Measurements from ENCODE around the gene LCP1. TPM values are rescaled to one million over a fixed set of nuclear protein-coding genes. Genes with fewer than 3 reads are reported as not detected.

The LCP1 gene
- total and polyA plus RNA-seq, 9 of the 15 experiments (the other 6 are each of a cell fraction or from before 2014, with no cell fraction given): 83.0 to 255 (median 163) TPM

GRCh38 chr13:46154136-46154801 is 27.7 kb downstream of the LCP1 start:
- DNase-seq (ENCODE audit: extremely low read depth in 1 of 4, low spot score in 3 of 4): no peak
- BruUV-seq (replicated peaks): no TSS peak
- Histone ChIP-seq H3K27ac (ENCODE audit: extremely low read depth, low read depth, low read length) (no peak overlapping the region), H4K20me1 (replicated peaks; ENCODE audit: control insufficient read depth, insufficient read depth, low read length) (no peaks in the 10 kb centered on the region), H3K9me3 (replicated peaks; ENCODE audit: control insufficient read depth, insufficient read depth, low read depth, low read length) (no peaks in the 10 kb centered on the region), H3K36me3 (ENCODE audit: control insufficient read depth, insufficient read depth, low read length) (peaks cover 94% of the 10 kb centered on the region), H3K27me3 (ENCODE audit: control insufficient read depth in 2 of 2, insufficient read depth in 2 of 2, low read length in 2 of 2) (no peaks in the 10 kb centered on the region), H3K79me2 (ENCODE audit: control insufficient read depth, insufficient read depth, low read length) (0 out of 3 replicates have a peak, but pooled peaks cover 2% of the 10 kb centered on the region), H2AFZ (ENCODE audit: low read depth, low read length) (no peak overlapping the region), H3K4me3 (no peak overlapping the region), H3K9me1 (ENCODE audit: control insufficient read depth, insufficient read depth, low read length) (no peaks in the 10 kb centered on the region), H3K4me2 (ENCODE audit: insufficient read depth, low read length) (no peak overlapping the region), H3K4me1 (replicated peaks in 1 of 2; ENCODE audit: control insufficient read depth in 2 of 2, insufficient read depth in 2 of 2, low read length in 2 of 2) (no peaks in the 10 kb centered on the region), H3K9ac (ENCODE audit: insufficient read depth in 1 of 2, low read depth in 2 of 2, low read length in 2 of 2) (no peak overlapping the region)
- ChIA-PET CTCF (ENCODE audit: low intra/inter-chr PET ratio) (no interaction called here), POLR2A (no interaction called here)
- FAIRE-seq: no peak
- ATAC-seq: no peak
- WGBS (ENCODE audit: insufficient coverage, low coverage, missing lambda C conversion rate): 92% methylated on average over 7 of the region's 7 CpGs
- in situ Hi-C loops (cut with MboI): loop anchor here (10.0 kb wide), 1 partner anchor 141 kb away; no protein-coding TSS in a partner anchor
- intact Hi-C loops (cut with micrococcal nuclease): no loop called here
- TF ChIP-seq PHF8 (IDR thresholded peaks at IDR 0.05; ENCODE audit: borderline replicate concordance, low read length) (no peak), HES1 (IDR thresholded peaks at IDR 0.05; ENCODE audit: low read depth) (no peak), FOSL1 (tag; conservative IDR thresholded peaks at IDR 0.05) (no peak), IRF1 (CRISPR knock-in tag; IDR thresholded peaks at IDR 0.05; ENCODE audit: borderline replicate concordance) (no peak), IFI16 (CRISPR knock-in tag; IDR thresholded peaks at IDR 0.05) (no peak), THRAP3 (IDR thresholded peaks at IDR 0.05; ENCODE audit: borderline replicate concordance) (no peak), ZBTB40 (IDR thresholded peaks at IDR 0.05) (no peak), ZBTB40 (CRISPR knock-in tag; IDR thresholded peaks at IDR 0.05) (no peak), ZBTB8A (IDR thresholded peaks at IDR 0.05; ENCODE audit: partially characterized antibody) (no peak), MIER1 (IDR thresholded peaks at IDR 0.05; ENCODE audit: low read depth) (no peak), CBX5 (IDR thresholded peaks at IDR 0.05; ENCODE audit: borderline replicate concordance, low read depth) (no peak), FOXK1 (CRISPR knock-in tag; IDR thresholded peaks at IDR 0.05; ENCODE audit: borderline replicate concordance) (no peak)

All from K562 (cell line).